Thymus (tissue), 11 donors: Measurements from ENCODE around the gene TBC1D21. TPM values are rescaled to one million over a fixed set of nuclear protein-coding genes. Genes with fewer than 3 reads are reported as not detected.

Source experiments
- DNase-seq, 9 donors: peaks; one replicate each; pipeline ENCODE4 v3.0.0-alpha.2; 2013; ENCODE audit warnings: low spot score in 9 of 9, low read depth in 6 of 9, missing footprints in 1 of 9
- H3K27ac ChIP-seq, 2 donors: one replicate each; pipeline ENCODE4 v1.5.1; 2013; ENCODE audit warnings: control low read depth in 1 of 2, low read depth in 1 of 2, low read length in 1 of 2, mild to moderate bottlenecking in 1 of 2, moderate library complexity in 1 of 2
- H3K27me3 ChIP-seq, 2 donors: one replicate each; pipeline ENCODE4 v1.5.1; 2013; ENCODE audit warnings: low read length in 1 of 2; ENCODE audit not compliant: control insufficient read depth in 2 of 2, insufficient read depth in 1 of 2
- H3K36me3 ChIP-seq, 2 donors: one replicate each; pipeline ENCODE4 v1.5.1; 2013; ENCODE audit warnings: low read length in 1 of 2, mild to moderate bottlenecking in 1 of 2, moderate library complexity in 1 of 2; ENCODE audit not compliant: control insufficient read depth in 2 of 2, insufficient read depth in 2 of 2
- H3K4me1 ChIP-seq, 2 donors: one replicate each; pipeline ENCODE4 v1.5.1; 2013; ENCODE audit warnings: low read length in 2 of 2; ENCODE audit not compliant: control insufficient read depth in 2 of 2, insufficient read depth in 2 of 2
- H3K4me3 ChIP-seq, 2 donors: one replicate each; pipeline ENCODE4 v1.5.1; 2013; ENCODE audit warnings: low read length in 2 of 2, control low read depth in 1 of 2, mild to moderate bottlenecking in 1 of 2
- H3K9me3 ChIP-seq, 2 donors: one replicate each; pipeline ENCODE4 v1.5.1; 2013; ENCODE audit warnings: low read length in 1 of 2, mild to moderate bottlenecking in 1 of 2; ENCODE audit not compliant: control insufficient read depth in 2 of 2, insufficient read depth in 1 of 2
- WGBS: extraction: QIAGEN DNeasy Blood & Tissue Kit; methylation state at CpG from one replicate; pipeline ENCODE4 v1.1.7; 2013; 5-methylcytosine and 5-hydroxymethylcytosine counted together
- polyA plus RNA-seq: library from polyadenylated mRNA; stranded (reverse); fragments of 200-250 nt; gene quantifications from one replicate; pipeline ENCODE4 v1.2.3, GENCODE V29; 2013
- total RNA-seq: library from RNA; stranded (reverse); fragments of 120-200 nt; gene quantifications from one replicate; pipeline ENCODE4 v1.2.4, GENCODE V29; 2013
- donor health status: healthy.

TBC1D21 gene
- total and polyA plus RNA-seq, 2 donors: 0.05 TPM; not detected in 1

- WGBS: 76% methylated on average over 5 of the region's 5 CpGs
- peaks cover 26 to 50% of the 10 kb centered on the region in 2 donors for H3K27me3 ChIP-seq
- H3K9me3 ChIP-seq: no peaks in the 10 kb centered on the region
- H3K4me1 ChIP-seq: peaks cover 20 to 33% of the 10 kb centered on the region in 2 donors
- peak in 6 of 9 donors; percentile 41 to 82 (median 54) for DNase-seq
- peak overlapping the region; percentile 2 to 31 for H3K27ac ChIP-seq
- no peak overlapping the region for H3K4me3 ChIP-seq
- H3K36me3 ChIP-seq: no peaks in the 10 kb centered on the region
Measured at GRCh38 chr15:73928971-73929627, 55.7 kb downstream of the TBC1D21 start.

GRCh38 chr15:73930371-73930770 is 57.0 kb downstream of the TBC1D21 start:
- Histone ChIP-seq H3K4me3 (no peak overlapping the region), H3K27me3 (peaks cover 22 to 38% of the 10 kb centered on the region in 2 donors), H3K27ac (no peak overlapping the region), H3K36me3 (no peaks in the 10 kb centered on the region), H3K4me1 (peaks cover 17 to 22% of the 10 kb centered on the region in 2 donors), H3K9me3 (no peaks in the 10 kb centered on the region)
- WGBS: 91% methylated on average over 8 of the region's 8 CpGs
- DNase-seq: no peak

GRCh38 chr15:73930790-73931281 is 57.5 kb downstream of the TBC1D21 start:
- H3K4me3 ChIP-seq: no peak overlapping the region
- H3K27ac ChIP-seq: no peak overlapping the region
- no peaks in the 10 kb centered on the region for H3K36me3 ChIP-seq
- H3K9me3 ChIP-seq: no peaks in the 10 kb centered on the region
- WGBS: 97% methylated on average over 7 of the region's 7 CpGs
- peaks cover 17 to 22% of the 10 kb centered on the region in 2 donors for H3K4me1 ChIP-seq
- DNase-seq: no peak
- peaks cover 20 to 33% of the 10 kb centered on the region in 2 donors for H3K27me3 ChIP-seq

- WGBS: 77% methylated on average over 2 of the region's 2 CpGs
- Histone ChIP-seq H3K36me3 (no peaks in the 10 kb centered on the region), H3K27ac (no peak overlapping the region), H3K4me1 (peaks cover 17 to 20% of the 10 kb centered on the region in 2 donors), H3K9me3 (no peaks in the 10 kb centered on the region), H3K27me3 (peaks cover 14 to 27% of the 10 kb centered on the region in 2 donors), H3K4me3 (no peak overlapping the region)
- no peak for DNase-seq
Measured at GRCh38 chr15:73931441-73931840, 58.1 kb downstream of the TBC1D21 start.

GRCh38 chr15:73932381-73933191 is 59.2 kb downstream of the TBC1D21 start:
- 92% methylated on average over 6 of the region's 6 CpGs for WGBS
- Histone ChIP-seq H3K4me3 (no peak overlapping the region), H3K4me1 (peaks cover 17 to 18% of the 10 kb centered on the region in 2 donors), H3K27me3 (peaks cover 2 to 16% of the 10 kb centered on the region in 2 donors), H3K27ac (no peak overlapping the region), H3K9me3 (no peaks in the 10 kb centered on the region), H3K36me3 (no peaks in the 10 kb centered on the region)
- no peak for DNase-seq

- no peak for DNase-seq
- H3K27ac ChIP-seq: no peak overlapping the region
- peaks cover 0 to under 1% of the 10 kb centered on the region in 2 donors for H3K27me3 ChIP-seq
- 61% methylated on average over 7 of the region's 7 CpGs for WGBS
- H3K4me3 ChIP-seq: no peak overlapping the region
- H3K9me3 ChIP-seq: no peaks in the 10 kb centered on the region
- H3K36me3 ChIP-seq: no peaks in the 10 kb centered on the region
- H3K4me1 ChIP-seq: peaks cover 4 to 5% of the 10 kb centered on the region in 2 donors
Measured at GRCh38 chr15:73934281-73934680, 60.9 kb downstream of the TBC1D21 start.

- Histone ChIP-seq H3K27ac (no peak overlapping the region), H3K36me3 (no peaks in the 10 kb centered on the region), H3K4me3 (no peak overlapping the region), H3K9me3 (no peaks in the 10 kb centered on the region), H3K27me3 (no peaks in the 10 kb centered on the region), H3K4me1 (peaks cover 0 to 3% of the 10 kb centered on the region in 2 donors)
- 96% methylated on average over 4 of the region's 4 CpGs for WGBS
- DNase-seq: no peak
Measured at GRCh38 chr15:73935547-73935946, 62.2 kb downstream of the TBC1D21 start.

GRCh38 chr15:73936181-73936580 is 62.8 kb downstream of the TBC1D21 start:
- no peaks in the 10 kb centered on the region for H3K9me3 ChIP-seq
- no peaks in the 10 kb centered on the region for H3K36me3 ChIP-seq
- WGBS: 90% methylated on average over 5 of the region's 5 CpGs
- no peak overlapping the region for H3K4me3 ChIP-seq
- no peak overlapping the region for H3K27ac ChIP-seq
- H3K27me3 ChIP-seq: no peaks in the 10 kb centered on the region
- H3K4me1 ChIP-seq: peaks cover 0 to 3% of the 10 kb centered on the region in 2 donors
- DNase-seq: no peak
